Hematopoietic multipotent progenitor cell treated with erythropoietin and hydrocortisone succinate and interleukin-3 and kit ligand, for 15 days (in vitro differentiated cells): ENCODE measurements around the gene DROSHA.
"Not testable (repeated sequence)": the region's sequence is repeated elsewhere in the genome, so short reads cannot be mapped to it uniquely, and the experiment has no call there.

ENCODE experiments used
- DNase-seq: peaks from one replicate; pipeline ENCODE4 v3.0.0-alpha.2; 2015; ENCODE audit warnings: low spot score

DROSHA gene

GRCh38 chr5:31378838-31379237, 153.1 kb downstream of the DROSHA start:
- DNase-seq, result no peak

- no peak for DNase-seq
These were observed 153.8 kb downstream of the DROSHA start for GRCh38 chr5:31378136-31378535.

- no peak for DNase-seq
These were observed 154.5 kb downstream of the DROSHA start for GRCh38 chr5:31377274-31377946.

- DNase-seq, result no peak
These were observed 155.7 kb downstream of the DROSHA start for GRCh38 chr5:31375999-31376720.

GRCh38 chr5:31372124-31372523, 159.8 kb downstream of the DROSHA start:
- no peak for DNase-seq

- no peak for DNase-seq
These were observed 165.0 kb downstream of the DROSHA start for GRCh38 chr5:31366941-31367340.

- no peak for DNase-seq
These were observed 166.1 kb downstream of the DROSHA start for GRCh38 chr5:31365776-31366175.

- no peak for DNase-seq
These were observed 166.8 kb downstream of the DROSHA start for GRCh38 chr5:31364881-31365636.

GRCh38 chr5:31362931-31363568, 168.8 kb downstream of the DROSHA start:
- no peak for DNase-seq

- DNase-seq, result no peak
These were observed 169.4 kb downstream of the DROSHA start for GRCh38 chr5:31362529-31362900.

GRCh38 chr5:31361704-31362528, 170.0 kb downstream of the DROSHA start:
- DNase-seq, result not testable (repeated sequence)

- DNase-seq, result no peak
These were observed 170.7 kb downstream of the DROSHA start for GRCh38 chr5:31361234-31361633.

GRCh38 chr5:31359839-31360238, 172.1 kb downstream of the DROSHA start:
- no peak for DNase-seq

- no peak for DNase-seq
These were observed 174.9 kb downstream of the DROSHA start for GRCh38 chr5:31357038-31357437.

GRCh38 chr5:31355337-31355736, 176.6 kb downstream of the DROSHA start:
- DNase-seq, result no peak
